ENCODE results near the gene ARPC1A. TPM values are rescaled to one million over a fixed set of nuclear protein-coding genes. Genes with fewer than 3 reads are reported as not detected.

The ARPC1A gene
- total RNA-seq, 4 donors from 2014 or later, result 103 to 137 (median 124) TPM

DNA sequence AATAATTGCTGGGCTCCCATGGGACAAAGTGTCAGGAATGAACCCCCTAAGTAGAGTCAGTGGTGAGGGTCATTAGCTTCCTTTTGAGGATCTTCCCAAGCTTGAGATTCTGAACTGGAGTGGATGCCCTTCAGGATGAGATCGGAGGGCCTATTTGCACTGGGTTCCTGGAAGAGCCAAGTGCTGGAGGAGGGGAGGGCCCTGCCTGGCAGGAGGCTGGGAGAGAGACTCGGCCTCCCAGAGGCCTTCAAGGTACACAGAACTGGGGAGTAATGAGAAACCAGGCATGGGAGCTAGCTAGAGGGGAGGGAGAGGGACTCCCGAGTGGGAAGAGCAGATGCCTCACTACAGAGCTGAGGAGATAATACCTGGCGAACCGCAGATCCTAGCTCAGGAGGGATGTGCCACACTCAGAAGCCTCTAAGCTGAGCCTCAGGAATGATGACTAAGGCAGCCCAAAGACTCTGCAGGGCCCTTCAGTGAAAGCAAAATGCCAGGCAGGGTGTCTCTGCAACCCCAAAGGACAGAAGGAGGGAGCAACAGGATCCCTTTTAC is 73.3 kb downstream of the ARPC1A start:
- TF ChIP-seq, protein P1, sequence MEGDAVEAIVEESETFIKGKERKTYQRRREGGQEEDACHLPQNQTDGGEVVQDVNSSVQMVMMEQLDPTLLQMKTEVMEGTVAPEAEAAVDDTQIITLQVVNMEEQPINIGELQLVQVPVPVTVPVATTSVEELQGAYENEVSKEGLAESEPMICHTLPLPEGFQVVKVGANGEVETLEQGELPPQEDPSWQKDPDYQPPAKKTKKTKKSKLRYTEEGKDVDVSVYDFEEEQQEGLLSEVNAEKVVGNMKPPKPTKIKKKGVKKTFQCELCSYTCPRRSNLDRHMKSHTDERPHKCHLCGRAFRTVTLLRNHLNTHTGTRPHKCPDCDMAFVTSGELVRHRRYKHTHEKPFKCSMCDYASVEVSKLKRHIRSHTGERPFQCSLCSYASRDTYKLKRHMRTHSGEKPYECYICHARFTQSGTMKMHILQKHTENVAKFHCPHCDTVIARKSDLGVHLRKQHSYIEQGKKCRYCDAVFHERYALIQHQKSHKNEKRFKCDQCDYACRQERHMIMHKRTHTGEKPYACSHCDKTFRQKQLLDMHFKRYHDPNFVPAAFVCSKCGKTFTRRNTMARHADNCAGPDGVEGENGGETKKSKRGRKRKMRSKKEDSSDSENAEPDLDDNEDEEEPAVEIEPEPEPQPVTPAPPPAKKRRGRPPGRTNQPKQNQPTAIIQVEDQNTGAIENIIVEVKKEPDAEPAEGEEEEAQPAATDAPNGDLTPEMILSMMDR (IDR thresholded peaks at IDR 0.05), result no peak
- ATAC-seq (ENCODE audit: low FRiP score), result no peak
- no peak for DNase-seq (ENCODE audit: low spot score)

DNA sequence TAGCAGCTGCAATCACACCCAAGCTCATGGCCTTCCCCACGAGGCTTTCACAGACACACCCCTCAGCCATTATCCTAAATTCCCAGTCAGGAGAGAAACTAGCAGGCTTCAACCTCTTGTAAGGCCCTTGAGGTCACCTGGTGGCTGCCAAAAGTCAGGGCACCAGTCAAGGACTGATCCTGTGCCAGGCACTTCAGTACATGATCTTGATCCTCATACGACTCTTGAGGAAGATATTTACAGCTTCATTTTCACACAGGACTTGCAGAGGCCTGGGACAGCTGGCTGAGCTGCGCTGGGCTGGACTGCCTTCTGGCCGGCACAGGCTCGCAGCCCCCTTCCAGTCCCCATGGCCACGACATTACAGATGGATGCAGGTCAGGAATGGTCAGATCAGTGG is 73.9 kb downstream of the ARPC1A start:
- ATAC-seq (ENCODE audit: low FRiP score) (no peak), DNase-seq (ENCODE audit: low spot score) (no peak)
- TF ChIP-seq, protein P1 (IDR thresholded peaks at IDR 0.05), result no peak

DNA sequence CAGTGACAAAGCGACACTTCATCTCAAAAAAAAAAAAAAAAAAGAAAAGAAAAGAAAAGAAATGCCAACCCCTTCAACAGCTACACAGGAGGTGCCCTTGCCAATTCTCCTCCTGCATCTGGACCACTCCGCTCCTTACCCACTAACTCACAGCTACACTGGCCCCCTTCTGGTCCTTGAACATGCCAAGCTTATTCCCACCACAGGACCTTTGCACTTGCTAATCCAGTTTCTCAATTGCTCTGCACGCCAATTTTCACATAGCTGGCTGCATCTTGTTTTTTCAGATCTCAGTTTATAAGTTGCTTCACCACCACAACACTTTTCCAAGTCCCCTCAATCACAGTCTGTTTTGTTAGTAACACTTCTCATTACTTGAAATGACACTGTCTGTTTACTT is 77.2 kb downstream of the ARPC1A start:
- ATAC-seq (ENCODE audit: low FRiP score) (no peak), DNase-seq (ENCODE audit: low spot score) (no peak)
- TF ChIP-seq, protein P1 (IDR thresholded peaks at IDR 0.05), result no peak

DNA sequence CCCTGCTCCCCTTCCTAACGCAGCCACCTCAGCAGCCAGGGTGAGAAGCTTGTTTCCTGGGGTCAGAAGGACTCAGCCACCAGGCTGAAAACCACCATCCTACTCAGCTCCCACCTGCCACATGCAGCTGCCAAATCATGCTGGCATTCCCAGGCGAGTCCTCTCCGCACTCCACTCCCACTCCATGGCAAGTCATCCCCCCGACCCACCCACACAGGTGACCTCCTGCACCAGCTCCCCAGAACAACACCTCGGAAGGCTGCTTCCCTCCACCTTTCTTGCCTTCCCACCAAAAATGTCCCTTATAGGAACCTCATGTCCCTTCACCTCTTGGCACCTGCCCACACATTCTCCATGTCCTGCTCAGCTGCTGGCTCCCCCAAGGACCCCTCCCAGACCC is 78.1 kb downstream of the ARPC1A start:
- no peak for ATAC-seq (ENCODE audit: low FRiP score)
- no peak for DNase-seq (ENCODE audit: low spot score)
- TF ChIP-seq, protein P1 (IDR thresholded peaks at IDR 0.05), result no peak

DNA sequence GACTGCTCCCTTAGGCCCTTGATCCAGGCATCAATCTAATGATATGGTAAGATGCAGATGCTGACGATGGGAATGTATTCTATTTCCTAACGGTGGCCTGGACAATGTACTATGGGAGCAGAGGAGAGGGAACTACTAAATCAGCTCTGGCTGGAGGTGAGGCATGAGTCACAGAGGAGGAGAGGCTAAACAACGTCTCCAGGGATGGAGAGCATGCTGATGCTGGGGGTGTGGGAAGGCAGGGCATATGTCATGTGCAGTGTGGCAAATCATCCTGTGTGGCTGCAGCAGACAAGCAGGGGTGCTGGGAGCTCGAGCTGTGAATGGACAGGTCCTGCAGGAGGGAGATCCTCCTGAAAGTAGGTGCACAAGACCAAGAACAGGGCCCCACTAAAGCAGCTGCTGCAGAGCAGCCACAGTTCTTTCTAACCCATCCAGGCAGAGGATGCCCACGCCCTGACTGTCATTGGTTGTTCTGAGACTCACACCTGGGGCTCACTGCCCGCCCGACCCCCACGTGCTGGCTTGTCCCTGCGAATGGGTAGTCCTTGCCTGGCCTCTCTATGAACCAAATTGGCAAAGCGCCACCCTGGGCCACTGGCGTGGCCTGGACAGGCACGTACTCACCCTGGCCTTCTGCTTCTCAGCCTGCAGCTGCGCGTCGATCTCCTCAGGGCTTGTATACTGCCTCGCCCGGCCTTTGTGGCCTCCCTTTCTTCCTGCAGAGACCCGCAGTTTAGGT is 78.7 kb downstream of the ARPC1A start:
- TF ChIP-seq, protein P1 (IDR thresholded peaks at IDR 0.05), result no peak
- DNase-seq (ENCODE audit: low spot score) (no peak), ATAC-seq (ENCODE audit: low FRiP score) (no peak)

DNA sequence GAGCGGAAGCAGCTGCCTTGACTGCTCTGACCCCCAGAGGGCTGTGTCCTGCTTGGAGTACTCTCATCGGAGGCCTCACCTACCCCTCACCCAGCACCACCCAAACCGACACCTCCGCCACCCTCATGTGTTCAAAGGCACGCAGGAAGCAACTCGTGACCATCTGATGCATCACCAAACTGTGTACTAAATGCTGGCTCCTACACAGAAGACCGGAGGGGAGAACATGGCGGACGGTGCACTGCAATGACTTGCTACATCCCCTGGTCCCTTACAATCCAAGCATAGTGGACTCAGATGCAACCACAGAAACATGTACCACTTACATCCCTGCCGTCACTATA is 79.3 kb downstream of the ARPC1A start:
- no peak for DNase-seq (ENCODE audit: low spot score)
- no peak for ATAC-seq (ENCODE audit: low FRiP score)
- TF ChIP-seq, protein P1 (IDR thresholded peaks at IDR 0.05), result no peak

DNA sequence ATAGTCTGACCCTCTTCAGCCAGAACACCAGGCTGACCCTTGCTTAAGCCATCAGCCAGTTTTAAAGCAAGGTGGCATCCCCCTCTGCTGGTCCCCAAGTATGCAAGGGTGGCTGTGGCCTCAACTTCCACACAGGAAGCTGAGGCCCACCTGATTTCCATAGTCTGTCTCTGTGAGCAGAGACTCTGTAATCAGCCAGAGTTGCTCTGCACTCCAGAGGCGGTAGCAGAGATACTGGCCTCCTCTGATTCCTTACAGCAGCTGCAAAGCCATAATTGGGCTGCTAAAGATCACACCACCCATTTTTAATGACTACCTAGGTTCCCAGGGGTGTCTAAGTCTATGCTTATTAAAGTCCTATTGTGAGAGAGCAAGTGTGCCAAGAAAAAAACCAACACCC is 80.9 kb downstream of the ARPC1A start:
- no peak for ATAC-seq (ENCODE audit: low FRiP score)
- DNase-seq (ENCODE audit: low spot score), result no peak
- TF ChIP-seq, protein P1 (IDR thresholded peaks at IDR 0.05), result no peak

Measured in omental fat pad (tissue), 4 donors.